K562 (cell line): ENCODE data around the gene UBXN10. TPM values are rescaled to one million over a fixed set of nuclear protein-coding genes. Genes with fewer than 3 reads are reported as not detected.

Experiments used
- ARID1B ChIP-seq: fragments of 450-650 bp; IDR thresholded peaks from 2 replicates; pipeline ENCODE4 v1.6.1; 2016; ENCODE audit warnings: antibody characterized with exemption, mild to moderate bottlenecking, inconsistent platforms
- CTCF ChIP-seq, 3 experiments: IDR thresholded peaks in 2 of 3; conservative IDR thresholded peaks in 1 of 3; 2 replicates each; pipeline ENCODE4 v1.5.1; 2011 to 2012; ENCODE audit warnings: low read length in 3 of 3, mild to moderate bottlenecking in 3 of 3, control low read depth in 2 of 3, improper control_type of control experiment in 1 of 3, inconsistent platforms in 1 of 3, low read depth in 1 of 3, mixed read lengths in 1 of 3, moderate library complexity in 1 of 3; ENCODE audit not compliant: insufficient read depth in 2 of 3
- FIP1L1 ChIP-seq: fragments of 200-400 bp; formaldehyde crosslinking; IDR thresholded peaks from 2 replicates; pipeline ENCODE4 v1.6.1; 2018; ENCODE audit warnings: mild to moderate bottlenecking, low read depth, low read length; ENCODE audit not compliant: poor library complexity, severe bottlenecking
- MAFG ChIP-seq: fragments of 450-650 bp; conservative IDR thresholded peaks from 2 replicates; pipeline ENCODE4 v1.6.1; 2016; ENCODE audit warnings: missing genetic modification characterization, missing compliant biosample characterization
- MAX ChIP-seq: sonication (generic); formaldehyde crosslinking; IDR thresholded peaks from 2 replicates; pipeline ENCODE4 v1.9.0; 2022; ENCODE audit warnings: mild to moderate bottlenecking, missing genetic modification reagents
- NFRKB ChIP-seq: fragments of 450-650 bp; IDR thresholded peaks from 2 replicates; pipeline ENCODE4 v1.6.1; 2016; ENCODE audit warnings: low read depth
- PHB2 ChIP-seq: fragments of 450-650 bp; IDR thresholded peaks from 2 replicates; pipeline ENCODE4 v1.6.1; 2017; ENCODE audit warnings: low read depth
- TFAP4 ChIP-seq: sonication (generic); formaldehyde crosslinking; IDR thresholded peaks from 2 replicates; pipeline ENCODE4 v1.8.0; 2022; ENCODE audit warnings: missing genetic modification reagents, mild to moderate bottlenecking, moderate library complexity, borderline replicate concordance
- ZBTB11 ChIP-seq, 3 experiments: fragments of 200-800 bp in 1 of 3; fragments of 250-450 bp in 1 of 3; fragments of 450-650 bp in 1 of 3; sonication (Bioruptor Pico) in 1 of 3; sonication (Bioruptor generic) in 1 of 3; formaldehyde crosslinking in 1 of 3; IDR thresholded peaks; 2 replicates each; pipeline versions ENCODE4 v1.6.1 to v1.8.0; 2016 to 2022; ENCODE audit warnings: mild to moderate bottlenecking in 2 of 3, missing genetic modification characterization in 2 of 3, missing compliant biosample characterization in 1 of 3, moderate library complexity in 1 of 3
- ZBTB26 ChIP-seq: fragments of 450-650 bp; formaldehyde crosslinking; IDR thresholded peaks from 2 replicates; pipeline ENCODE4 v1.4.0; 2022; ENCODE audit warnings: missing genetic modification characterization
- ZBTB7A ChIP-seq: IDR thresholded peaks from 2 replicates; pipeline ENCODE4 v1.6.1; 2011; ENCODE audit warnings: low read depth, mild to moderate bottlenecking, low read length, moderate library complexity, borderline replicate concordance; ENCODE audit not compliant: control insufficient read depth
- ZMIZ1 ChIP-seq, 2 experiments: fragments of 150-350 bp in 1 of 2; IDR thresholded peaks; 2 replicates each; pipeline ENCODE4 v1.6.1; 2012 to 2016; ENCODE audit warnings: low read depth in 2 of 2, low read length in 2 of 2, mild to moderate bottlenecking in 1 of 2, moderate library complexity in 1 of 2
- polyA plus RNA-seq, 8 experiments: library from polyadenylated mRNA; depleted of rRNA in 4 of 8; stranded (reverse) in 5 of 8; unstranded in 3 of 8; fragments of >200 nt; fragmentation: Nextera tagmentation in 2 of 8; fragmentation: Illumina TruSeq in 1 of 8; extraction: Ambion mirVana in 2 of 8; extraction: Trizol in 1 of 8; gene quantifications; 2 replicates each; pipeline versions ENCODE4 v1.2.1 to v1.2.3, GENCODE V29; 2011 to 2014; ENCODE audit warnings: inconsistent platforms in 1 of 8, missing spikeins in 1 of 8
- total RNA-seq, 7 experiments: library from RNA; depleted of rRNA in 6 of 7; stranded (reverse); fragments of >200 nt in 6 of 7; fragmentation: Illumina TruSeq in 2 of 7; extraction: Trizol in 2 of 7; gene quantifications; 2 replicates each; pipeline versions ENCODE4 v1.2.1 to v1.2.3, GENCODE V29; 2011 to 2021; ENCODE audit warnings: low replicate concordance in 1 of 7

Gene UBXN10
- total and polyA plus RNA-seq, 9 of the 15 experiments (the other 6 are each of a cell fraction or from before 2014, with no cell fraction given): 10.7 to 17.7 (median 13.6) TPM

- TF ChIP-seq MAFG (tag): no peak
- peak; percentile 91 for TF ChIP-seq NFRKB
- peak; percentile 42 for TF ChIP-seq TFAP4 (CRISPR knock-in tag)
- TF ChIP-seq ZBTB11 (CRISPR knock-in tag; IDR thresholded peaks at IDR 0.05): peak in 1 of 3 experiments; percentile 67; a peak in 2 of 6 replicates
- peak; percentile 73 for TF ChIP-seq MAX
- peak; percentile 33 for TF ChIP-seq FIP1L1
- peak; percentile 39; the same call in 1 of the 2 replicates for TF ChIP-seq ARID1B
- peak; percentile 52; the same call in 1 of the 2 replicates for TF ChIP-seq ZBTB26 (CRISPR knock-in tag)
- peak; percentile 88 for TF ChIP-seq ZBTB7A
- TF ChIP-seq ZMIZ1 (IDR thresholded peaks at IDR 0.05; ENCODE audit: low read depth in 2 of 2, low read length in 2 of 2): peak; percentile 3 to 39; a peak in 2 of 4 replicates
- no peak for TF ChIP-seq PHB2
- peak in 1 of 3 experiments; percentile 5; a peak in 1 of 6 replicates for TF ChIP-seq CTCF (IDR thresholded peaks at IDR 0.05 in 2 of 3, conservative IDR thresholded peaks at IDR 0.05 in 1 of 3; ENCODE audit: insufficient read depth in 2 of 3, low read depth in 1 of 3, low read length in 3 of 3)
These were observed at the start of gene UBXN10, which contains the start of gene PLA2G2C (continued) for GRCh38 chr1:20185834-20186782.
